Medulla oblongata (tissue), 1 donor: ENCODE data around the gene CA12.
A peak's percentile ranks its signal among the peaks of the same experiment; 100 is the strongest.
"Not testable (repeated sequence)": the region's sequence is repeated elsewhere in the genome, so short reads cannot be mapped to it uniquely, and the experiment has no call there.

Source experiments
- DNase-seq: peaks from one replicate; pipeline ENCODE4 v3.0.0-alpha.2; 2015; ENCODE audit errors: extremely low spot score

CA12 gene

GRCh38 chr15:63339006-63339766, 42.5 kb downstream of the CA12 start:
- no peak for DNase-seq

- DNase-seq, result no peak
Measured at GRCh38 chr15:63338170-63338569, 43.5 kb downstream of the CA12 start.

GRCh38 chr15:63337046-63337445, 44.6 kb downstream of the CA12 start:
- DNase-seq, result no peak

- no peak for DNase-seq
Measured at GRCh38 chr15:63335543-63336240, 46.0 kb downstream of the CA12 start.

- no peak for DNase-seq
Measured at GRCh38 chr15:63334821-63335220, 46.8 kb downstream of the CA12 start.

GRCh38 chr15:63332367-63333124, 49.1 kb downstream of the CA12 start:
- no peak for DNase-seq

GRCh38 chr15:63331456-63331855, 50.2 kb downstream of the CA12 start:
- DNase-seq, result no peak

GRCh38 chr15:63330926-63331325, 50.7 kb downstream of the CA12 start:
- no peak for DNase-seq

GRCh38 chr15:63329567-63330350, 51.9 kb downstream of the CA12 start:
- no peak for DNase-seq

- no peak for DNase-seq
Measured at GRCh38 chr15:63327648-63328421, 53.8 kb downstream of the CA12 start.

GRCh38 chr15:63324770-63325169, 56.9 kb downstream of the CA12 start:
- DNase-seq, result no peak

- DNase-seq, result peak; percentile 19
Measured at GRCh38 chr15:63323798-63324563, 57.7 kb downstream of the CA12 start.

GRCh38 chr15:63322541-63322940, 59.1 kb downstream of the CA12 start:
- no peak for DNase-seq

GRCh38 chr15:63321462-63321861, 60.2 kb downstream of the CA12 start:
- no peak for DNase-seq

GRCh38 chr15:63320981-63321380, 60.7 kb downstream of the CA12 start:
- not testable (repeated sequence) for DNase-seq

GRCh38 chr15:63320446-63320845, 61.2 kb downstream of the CA12 start:
- DNase-seq, result not testable (repeated sequence)

- no peak for DNase-seq
Measured at GRCh38 chr15:63319065-63319464, 62.6 kb downstream of the CA12 start.

GRCh38 chr15:63318344-63318743, 63.3 kb downstream of the CA12 start:
- DNase-seq, result no peak

GRCh38 chr15:63314409-63314808, 67.2 kb downstream of the CA12 start:
- no peak for DNase-seq

GRCh38 chr15:63313825-63314224, 67.8 kb downstream of the CA12 start:
- DNase-seq, result no peak
